NCI-H2196 treated with DMSO at 0.1 percent for 48 hours (cell line): Measurements from ENCODE around the gene GPC2.
A peak's percentile ranks its signal among the peaks of the same experiment; 100 is the strongest.
"Not testable (repeated sequence)": the region's sequence is repeated elsewhere in the genome, so short reads cannot be mapped to it uniquely, and the experiment has no call there.

Experiments used
- DNase-seq: peaks from one replicate; lab custom pipeline; 2025; ENCODE audit not compliant: unreplicated experiment; lab: John Stamatoyannopoulos, UW

Gene GPC2

DNA sequence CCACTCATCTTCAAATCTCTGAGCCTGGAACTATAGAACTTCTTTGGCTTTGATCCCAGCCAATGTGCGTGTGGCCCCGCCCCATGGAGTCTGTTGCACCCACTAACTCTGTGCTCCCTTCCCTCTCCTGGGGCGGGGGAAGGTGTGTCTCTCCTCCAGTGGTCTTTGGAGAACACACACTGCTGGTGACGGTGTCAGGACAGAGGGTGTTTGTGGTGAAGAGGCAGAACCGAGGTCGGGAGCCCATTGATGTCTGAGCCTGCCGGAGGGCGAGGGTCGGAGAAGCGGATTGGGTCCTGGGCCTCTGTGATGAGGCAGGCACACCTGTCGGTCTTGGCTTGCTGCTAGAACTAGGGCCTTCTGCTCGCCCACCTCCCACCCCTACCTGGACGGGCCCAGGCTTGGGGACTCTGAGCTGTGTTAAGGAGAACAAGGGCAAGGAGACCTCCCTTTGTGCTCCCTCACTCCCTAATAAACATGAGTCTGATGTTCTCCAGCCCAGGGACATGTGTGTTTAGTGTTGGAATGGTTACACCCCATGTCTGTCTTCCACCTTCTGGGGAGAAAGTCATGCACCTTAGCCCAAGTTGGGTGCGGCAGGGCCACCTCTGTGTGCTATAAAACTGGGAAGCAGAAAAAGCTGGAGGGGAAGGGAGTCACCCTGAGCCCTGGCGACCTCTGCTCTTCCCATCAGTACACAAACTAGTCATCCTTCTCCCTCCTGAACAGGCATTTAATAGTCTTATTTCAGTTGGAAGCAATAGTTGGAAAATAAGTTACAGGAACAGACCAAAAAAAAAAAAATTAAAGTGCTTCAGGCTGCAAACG lies 23.3 kb downstream of the GPC2 start:
- no peak for DNase-seq

DNA sequence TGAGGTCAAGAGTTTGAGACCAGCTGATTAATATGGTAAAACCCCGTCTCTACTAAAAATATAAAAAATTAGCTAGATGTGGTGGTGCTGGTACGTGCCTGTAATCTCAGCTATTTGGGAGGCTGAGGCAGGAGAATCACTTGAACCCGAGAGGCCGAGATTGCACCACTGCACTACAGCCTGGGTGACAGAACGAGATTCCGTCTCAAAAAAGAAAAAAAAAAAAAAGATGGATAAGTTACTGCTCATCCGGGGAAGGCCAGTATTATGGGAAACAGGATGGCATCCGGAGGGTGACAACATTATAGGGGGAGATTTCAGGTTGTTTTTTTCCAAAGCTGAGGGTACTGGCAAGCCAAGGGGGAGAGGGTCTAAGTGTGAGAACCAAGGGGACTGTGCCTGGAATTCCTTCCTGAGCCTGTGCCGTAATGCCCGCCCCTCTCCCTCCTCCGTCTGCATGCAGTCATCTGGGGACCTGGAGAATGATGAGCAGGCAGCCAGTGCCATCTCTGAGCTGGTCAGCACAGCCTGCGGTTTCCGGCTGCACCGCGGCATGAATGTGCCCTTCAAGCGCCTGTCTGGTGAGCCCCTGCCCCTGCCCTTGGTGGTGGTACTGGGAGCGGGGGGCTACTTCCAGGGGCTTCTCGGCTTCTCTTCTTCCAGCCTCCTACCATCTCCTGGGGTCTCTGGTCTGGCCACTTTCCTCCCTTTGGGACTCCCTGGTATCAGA lies 24.1 kb downstream of the GPC2 start:
- DNase-seq, result no peak

DNA sequence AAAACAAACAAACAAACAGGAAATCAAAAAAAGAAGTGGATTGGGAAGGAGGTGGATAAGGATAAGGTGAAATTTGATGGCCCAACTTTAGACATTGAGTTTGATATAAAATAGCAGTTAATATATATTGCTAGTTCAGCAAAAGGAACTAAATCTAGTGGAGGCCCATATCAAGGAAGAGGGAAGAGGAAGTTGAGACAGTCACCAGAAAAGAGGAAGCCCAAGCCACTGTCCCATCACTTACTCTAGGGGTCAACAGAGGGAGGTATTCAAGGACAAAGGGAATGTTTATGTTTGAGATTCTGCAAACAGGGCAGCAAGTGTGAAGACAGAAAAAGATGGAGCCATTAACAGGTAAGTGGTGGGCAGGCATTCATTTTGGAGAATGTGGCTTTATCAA lies 24.8 kb downstream of the GPC2 start:
- DNase-seq, result no peak

DNA sequence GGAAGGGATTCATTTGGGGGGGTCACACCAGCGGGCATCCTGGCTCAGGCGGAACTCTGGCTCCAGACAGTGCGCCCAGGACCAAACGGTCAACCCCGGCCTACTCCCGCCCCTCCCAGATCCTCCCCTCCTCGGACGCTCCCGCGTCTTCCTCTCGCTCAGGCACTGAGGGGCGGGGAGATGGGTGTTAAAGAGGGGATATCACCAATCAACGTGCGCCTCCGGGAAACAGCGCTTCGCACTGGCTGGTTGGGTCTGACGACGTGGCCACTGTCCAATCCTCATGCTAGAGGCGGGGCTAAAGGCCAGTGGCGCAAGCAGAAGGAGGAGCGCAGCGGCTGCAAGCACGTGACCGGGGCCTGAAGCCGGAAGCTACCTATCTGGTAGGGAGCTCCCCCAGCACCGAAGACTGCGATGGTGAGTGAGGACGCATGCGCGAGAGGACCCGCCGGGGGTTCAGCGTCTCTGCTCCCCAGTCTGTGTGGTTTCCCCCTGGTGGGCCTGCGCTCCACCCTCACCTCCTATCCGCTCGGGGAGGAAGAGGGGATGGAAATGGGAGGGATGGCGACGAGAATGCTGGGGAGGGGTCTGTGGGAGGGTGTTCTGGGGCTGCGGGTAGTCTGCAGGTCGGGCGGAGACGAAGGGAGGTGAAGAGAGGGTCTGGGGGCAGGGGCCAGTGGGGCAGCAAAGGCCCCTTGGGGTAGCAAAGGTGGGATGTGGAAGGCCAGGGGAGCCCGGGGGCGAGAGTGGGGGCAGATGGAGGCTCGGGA lies 28.4 kb downstream of the GPC2 start, which contains the start of gene LAMTOR4:
TSS of gene LAMTOR4 (plus strand) at position 360 of the 770 bp plus-strand sequence. CDS start at position 415, 55 bp downstream.
- DNase-seq, result peak; percentile 98

DNA sequence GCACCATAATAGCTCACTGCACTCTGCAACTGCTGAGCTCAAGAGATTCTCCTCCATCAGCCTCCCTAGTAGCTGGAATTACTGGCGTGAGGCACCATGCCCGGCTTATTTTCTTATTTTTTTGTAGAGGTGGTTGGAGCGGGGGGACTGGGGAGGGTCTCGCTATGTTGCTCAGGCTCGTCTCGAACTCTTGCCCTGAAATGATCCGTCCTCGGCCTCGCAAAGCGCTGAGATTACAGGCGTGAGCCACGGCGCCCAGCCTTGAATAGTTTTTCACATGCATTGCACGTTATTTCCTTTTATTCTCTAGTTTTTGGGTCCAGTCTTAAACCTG lies 29.0 kb downstream of the GPC2 start:
- DNase-seq, result no peak

DNA sequence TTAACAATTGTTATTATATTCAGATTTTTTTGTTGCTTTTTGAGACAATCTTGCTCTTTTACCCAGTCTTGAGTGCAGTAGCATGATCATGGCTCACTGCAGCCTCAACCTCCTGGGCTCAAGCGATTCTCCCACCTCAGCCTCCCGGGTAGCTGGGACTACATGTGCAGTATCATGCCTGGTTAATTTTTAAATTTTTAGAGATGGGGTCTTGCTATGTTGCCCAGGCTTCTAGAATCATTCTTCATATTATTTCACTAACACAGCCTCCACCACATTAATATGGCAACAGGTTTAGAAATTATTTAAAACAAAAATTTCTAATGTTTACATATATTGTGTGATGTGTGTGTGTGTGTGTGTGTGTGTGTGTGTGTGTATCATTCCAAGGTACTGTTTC lies 29.9 kb downstream of the GPC2 start:
- no peak for DNase-seq

DNA sequence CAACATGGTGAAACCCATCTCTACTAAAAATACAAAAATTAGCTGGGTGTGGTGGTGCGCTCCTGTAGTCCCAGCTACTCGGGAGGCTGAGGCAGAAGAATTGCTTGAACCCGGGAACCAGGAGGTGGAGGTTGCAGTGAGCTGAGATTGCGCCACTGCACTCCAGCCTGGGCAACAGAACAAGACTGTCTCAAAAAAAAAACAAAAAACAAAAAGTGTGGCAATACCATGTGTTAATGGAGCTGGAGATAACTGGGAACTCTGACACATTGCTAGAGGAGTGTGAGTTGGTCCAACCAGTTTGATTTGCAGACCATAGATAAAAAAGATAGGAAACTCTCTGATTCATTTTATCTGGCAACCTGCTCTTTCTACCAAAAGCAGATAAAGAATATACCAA lies 30.8 kb downstream of the GPC2 start:
- DNase-seq, result not testable (repeated sequence)

DNA sequence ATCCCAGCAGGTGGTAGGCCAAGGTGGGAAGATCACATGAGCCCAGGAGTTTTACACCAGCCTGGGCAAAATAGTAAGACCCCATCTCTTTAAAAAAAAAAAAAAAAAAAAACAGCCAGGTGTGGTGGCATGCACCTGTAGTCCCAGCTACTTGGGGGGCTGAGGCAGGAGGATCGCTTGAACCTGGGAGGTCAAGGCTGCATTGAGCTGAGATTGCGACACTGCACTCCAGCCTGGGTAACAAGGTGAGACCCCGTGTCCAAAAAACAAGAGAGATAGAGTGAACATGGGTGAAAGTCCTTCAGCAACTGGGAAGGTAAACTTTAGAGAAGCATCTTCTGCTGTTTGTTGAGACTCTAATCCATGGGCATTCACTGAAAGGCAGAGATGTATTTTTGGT lies 34.7 kb downstream of the GPC2 start:
- no peak for DNase-seq

DNA sequence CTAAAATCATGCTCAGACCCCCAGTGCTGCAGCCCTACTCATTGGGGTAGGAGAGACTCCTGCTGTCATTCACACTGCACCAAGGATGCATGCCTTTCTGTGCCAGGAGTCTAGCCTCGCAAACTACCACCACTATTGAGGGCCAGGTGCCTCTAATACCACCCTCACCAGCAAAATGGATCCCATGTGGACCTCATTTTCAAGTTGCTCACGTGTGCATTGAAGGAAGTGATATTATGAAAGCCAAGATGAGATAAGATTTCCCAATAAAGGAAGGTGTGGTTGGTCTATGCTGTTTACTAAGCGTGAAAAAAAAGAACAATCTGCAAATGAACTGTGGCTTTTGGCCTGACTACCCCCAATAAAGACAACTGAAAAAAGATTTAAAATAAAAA lies 35.6 kb downstream of the GPC2 start:
- no peak for DNase-seq

DNA sequence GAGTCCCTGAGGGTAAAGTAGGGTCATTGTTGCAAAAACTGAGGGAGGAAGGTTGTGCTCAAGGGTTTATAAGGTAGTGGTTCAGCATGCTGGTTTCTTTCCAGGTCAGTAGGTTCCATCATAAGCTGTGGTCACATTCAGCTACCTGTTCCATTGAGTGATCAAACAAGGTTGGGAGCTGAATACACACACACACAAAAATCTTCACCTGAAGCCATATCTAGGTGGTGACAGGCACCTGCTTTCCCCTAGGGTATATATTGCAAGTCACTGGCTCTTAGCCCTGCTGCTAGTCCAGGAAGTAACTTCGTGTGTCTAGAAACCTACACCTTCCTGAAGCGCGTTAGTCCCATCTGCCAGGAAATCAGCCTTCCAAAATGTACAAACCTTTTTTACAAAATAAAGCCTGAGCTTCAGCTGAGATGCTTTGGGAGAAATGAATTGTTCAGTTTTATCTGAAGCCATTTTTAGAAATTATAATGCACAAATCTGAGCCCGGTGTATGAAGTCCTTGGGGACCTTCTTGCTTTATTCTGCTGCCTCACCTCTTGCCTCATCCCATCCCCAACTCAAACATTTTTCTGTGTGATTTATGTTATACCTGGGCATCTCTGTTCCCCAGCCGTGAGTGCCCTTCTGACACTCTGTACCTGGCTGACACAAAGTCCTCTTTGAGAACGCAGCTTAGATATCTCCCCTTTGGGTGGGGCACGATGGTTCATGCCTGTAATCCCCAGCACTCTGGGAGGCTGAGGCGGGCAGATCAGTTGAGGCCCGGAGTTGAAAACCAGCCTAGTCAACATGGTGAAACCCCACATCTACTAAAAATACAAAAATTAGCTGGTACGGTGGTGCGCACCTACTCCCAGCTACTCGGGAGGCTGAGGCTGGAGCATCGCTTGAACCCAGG lies 39.1 kb downstream of the GPC2 start:
- peak; percentile 61 for DNase-seq

DNA sequence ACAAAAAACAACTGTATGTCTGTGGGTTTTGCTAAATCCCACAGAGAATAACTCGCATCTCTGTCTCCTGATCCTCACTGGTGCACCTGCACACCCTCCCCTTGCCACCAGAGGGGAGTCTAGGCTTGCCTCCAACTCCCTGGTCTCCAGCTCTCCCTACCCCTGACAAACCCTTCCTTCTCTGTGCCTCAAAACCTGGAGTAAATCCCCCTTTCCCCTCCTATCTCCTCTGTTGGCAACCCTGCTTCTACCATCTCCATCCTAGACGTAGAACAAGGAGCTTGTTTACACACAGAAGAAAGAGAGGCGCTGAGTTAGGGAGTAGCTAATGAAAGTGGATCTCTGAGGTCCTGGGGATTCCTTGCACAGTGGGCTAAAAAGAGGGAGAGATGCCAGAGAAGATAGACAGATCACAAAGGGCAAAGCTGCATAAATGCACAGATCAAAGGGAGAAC lies 44.5 kb downstream of the GPC2 start:
- peak; percentile 41 for DNase-seq

DNA sequence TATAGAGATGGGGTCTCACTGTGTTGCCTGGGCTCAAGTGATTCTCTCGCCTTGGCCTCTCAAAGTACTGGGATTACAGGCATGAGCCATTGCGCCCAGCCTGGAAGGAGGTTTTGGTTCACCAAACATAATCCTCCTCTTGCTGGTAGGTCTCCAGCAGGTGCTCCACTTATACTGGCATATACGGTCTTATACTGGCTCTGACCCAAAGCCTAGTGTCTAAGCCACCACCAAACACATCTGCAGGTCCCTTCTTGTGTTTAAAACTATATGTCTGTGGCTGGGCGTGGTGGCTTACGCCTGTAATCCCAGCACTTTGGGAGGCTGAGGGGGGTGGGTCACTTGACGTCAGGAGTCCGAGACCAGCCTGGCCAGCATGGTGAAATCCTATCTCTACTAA lies 45.1 kb downstream of the GPC2 start:
- no peak for DNase-seq

DNA sequence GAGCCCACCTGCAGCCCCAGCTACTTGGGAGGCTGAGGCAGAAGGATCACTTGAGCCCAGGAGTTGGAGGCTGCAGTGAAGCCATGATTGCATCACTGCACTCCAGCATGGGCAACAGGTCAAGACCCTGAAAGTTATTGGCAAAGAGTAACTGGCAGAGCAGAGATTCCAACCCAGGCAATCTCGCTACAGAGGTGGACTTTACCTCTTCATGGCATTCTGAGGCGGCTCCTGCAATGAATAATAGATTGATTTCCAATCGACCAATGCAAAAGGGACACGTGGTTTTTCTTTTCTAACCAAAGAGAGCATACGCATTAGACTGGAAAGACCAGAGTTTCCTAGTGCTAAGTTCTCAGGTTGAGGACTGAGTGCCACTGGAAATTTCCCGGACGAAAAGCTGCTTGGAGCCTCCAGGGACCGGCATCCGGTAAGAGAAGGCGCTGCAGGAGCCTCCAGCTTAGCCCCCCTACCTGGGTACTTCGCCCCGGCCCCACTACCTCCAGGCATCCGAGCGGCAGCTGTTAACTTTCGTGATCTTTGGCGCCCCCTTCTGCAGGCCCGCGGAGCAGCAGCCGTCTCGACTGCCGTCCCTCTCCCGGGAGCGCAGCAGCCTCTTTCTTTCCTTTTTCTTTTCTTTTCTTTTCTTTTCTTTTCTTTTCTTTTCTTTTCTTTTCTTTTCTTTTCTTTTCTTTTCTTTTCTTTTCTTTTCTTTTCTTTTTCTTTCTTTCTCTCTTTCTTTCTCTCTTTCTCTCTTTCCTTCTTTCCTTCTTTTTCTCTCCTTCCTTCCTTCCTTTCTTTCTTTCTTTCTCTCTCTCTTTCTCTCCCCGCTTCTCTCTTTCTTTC lies 46.4 kb downstream of the GPC2 start:
- DNase-seq, result peak; percentile 72

DNA sequence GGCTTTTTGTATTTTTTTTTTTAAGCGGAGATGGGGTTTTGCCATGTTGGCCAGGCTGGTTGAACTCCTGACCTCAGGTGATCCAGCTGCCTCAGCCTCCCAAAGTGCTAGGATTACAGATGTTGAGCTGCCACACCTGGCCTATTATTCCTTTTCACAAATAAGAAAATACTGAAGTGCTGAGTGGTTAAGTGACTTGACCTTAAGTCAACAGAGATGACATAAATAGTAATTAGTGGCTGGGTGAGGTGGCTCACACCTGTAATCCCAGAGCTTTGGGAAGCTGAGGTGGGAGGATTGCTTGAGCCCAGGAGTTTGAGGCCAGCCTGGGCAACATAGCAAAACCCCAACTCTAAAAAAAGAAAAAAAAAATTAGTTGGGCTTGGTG lies 47.0 kb downstream of the GPC2 start:
- peak; percentile 45 for DNase-seq

DNA sequence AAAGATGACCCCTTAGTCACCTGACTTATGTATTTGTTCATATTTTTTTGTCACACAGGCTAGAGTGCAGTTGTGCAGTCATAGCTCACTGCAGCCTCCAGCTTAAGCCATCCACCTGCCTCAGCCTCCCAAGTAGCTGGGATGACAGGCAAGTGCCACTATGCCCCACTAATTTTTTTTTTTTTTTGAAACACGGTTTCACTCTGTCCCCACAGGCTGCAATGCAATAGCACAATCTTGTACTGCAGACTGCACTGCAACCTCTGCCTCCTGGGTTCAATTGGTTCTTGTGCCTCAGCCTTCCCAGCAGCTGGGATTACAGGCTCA lies 48.6 kb downstream of the GPC2 start:
- no peak for DNase-seq

DNA sequence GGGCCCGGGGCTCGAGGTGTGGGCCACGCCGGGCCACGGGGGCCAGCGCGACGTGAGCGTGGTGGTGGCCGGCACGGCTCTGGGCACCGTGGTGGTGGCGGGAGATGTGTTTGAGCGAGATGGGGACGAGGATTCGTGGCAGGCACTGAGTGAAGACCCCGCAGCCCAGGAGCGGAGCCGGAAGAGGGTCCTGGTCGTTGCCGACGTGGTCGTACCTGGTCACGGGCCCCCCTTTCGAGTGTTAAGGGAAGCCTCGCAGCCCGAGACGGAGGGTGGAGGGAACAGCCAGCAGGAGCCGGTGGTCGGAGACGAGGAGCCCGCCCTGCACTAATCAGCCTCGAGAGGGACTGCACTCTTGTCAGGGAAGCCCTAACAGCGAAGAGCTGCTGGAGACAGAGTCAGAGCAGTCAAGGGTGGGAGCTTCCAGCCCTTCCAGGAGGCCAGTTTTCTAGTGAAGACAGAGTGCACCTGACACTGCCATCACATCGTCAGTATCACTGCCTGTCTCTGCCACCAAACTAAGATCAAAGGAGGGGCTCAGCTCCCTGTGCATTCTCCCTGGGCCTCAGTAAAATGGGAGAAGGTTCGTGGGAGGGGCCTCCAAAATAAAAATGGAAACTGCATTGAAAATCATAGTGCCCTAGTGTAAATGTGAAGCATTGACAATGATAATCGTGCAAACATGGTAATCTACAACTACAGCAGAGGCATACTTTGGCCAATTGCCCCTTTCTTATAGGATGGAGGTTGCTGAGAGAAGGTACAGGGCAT lies 49.1 kb downstream of the GPC2 start:
- no peak for DNase-seq

DNA sequence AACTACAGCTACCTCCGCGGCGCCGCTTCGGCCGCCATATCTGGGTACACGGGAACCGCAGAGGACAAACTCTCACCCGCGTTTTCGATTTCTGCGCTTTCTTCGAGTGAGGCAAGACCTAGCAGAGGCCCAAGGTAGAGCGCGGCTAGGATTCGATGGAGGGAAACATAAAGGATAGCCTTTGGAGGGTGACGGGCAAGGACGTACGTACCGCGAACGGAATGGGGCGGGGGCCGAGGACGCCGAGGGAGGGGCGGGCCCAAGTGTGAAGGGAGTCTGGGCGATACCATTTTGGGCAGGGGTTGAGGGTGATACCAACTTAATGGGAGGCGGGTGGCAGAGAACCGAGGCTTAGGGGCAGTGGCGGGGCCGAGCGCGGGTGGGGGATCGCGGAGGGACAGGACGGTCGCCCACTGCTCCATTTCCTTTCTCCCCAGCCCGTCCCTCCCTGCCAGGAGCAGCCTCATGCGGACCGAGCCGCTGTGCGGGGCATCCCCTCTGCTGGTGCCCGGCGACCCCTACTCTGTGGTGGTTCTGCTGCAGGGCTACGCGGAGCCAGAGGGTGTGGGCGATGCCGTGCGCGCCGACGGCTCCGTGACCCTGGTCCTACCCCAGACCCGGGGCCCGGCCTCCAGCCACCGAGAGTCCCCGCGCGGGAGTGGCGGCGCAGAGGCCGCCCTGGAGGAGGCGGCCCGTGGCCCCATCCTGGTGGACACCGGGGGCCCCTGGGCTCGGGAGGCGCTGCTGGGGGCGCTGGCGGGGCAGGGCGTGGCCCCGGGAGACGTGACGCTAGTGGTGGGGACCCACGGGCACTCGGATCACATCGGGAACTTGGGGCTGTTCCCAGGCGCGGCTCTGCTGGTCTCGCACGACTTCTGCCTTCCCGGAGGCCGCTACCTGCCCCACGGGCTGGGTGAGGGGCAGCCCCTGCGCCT lies 50.0 kb downstream of the GPC2 start, which contains the start of gene MBLAC1:
TSS of gene MBLAC1 (plus strand) at position 37 of the 935 bp plus-strand sequence. CDS start at position 466, 429 bp downstream.
- DNase-seq, result peak; percentile 83
